Left lung (tissue), 10 donors: ENCODE results near the gene BRPF1. TPM values are rescaled to one million over a fixed set of nuclear protein-coding genes. Genes with fewer than 3 reads are reported as not detected.

Experiments
- ATAC-seq: fragments of 200-7000 bp; cut with Tn5 transposase; one replicate; pipeline ENCODE4 v1.9.1; 2020; ENCODE audit warnings: moderate library complexity
- DNase-seq, 4 donors: peaks; one replicate each; pipeline ENCODE4 v3.0.0-alpha.2; 2013 to 2020
- H3K27ac ChIP-seq, 2 donors: fragments of 200-600 bp; sonication (generic) in 1 of 2; one replicate each; pipeline versions ENCODE4 v1.5.0 to v1.8.0; 2020 to 2021
- H3K27me3 ChIP-seq, 2 donors: fragments of 200-600 bp; sonication (generic) in 1 of 2; one replicate each; pipeline versions ENCODE4 v1.5.0 to v1.8.0; 2020 to 2021
- H3K36me3 ChIP-seq, 2 donors: fragments of 200-600 bp; sonication (generic) in 1 of 2; one replicate each; pipeline versions ENCODE4 v1.5.0 to v1.8.0; 2020 to 2021
- H3K4me1 ChIP-seq, 2 donors: fragments of 200-600 bp; one replicate each; pipeline ENCODE4 v1.8.0; 2021
- H3K4me3 ChIP-seq, 2 donors: fragments of 200-600 bp; sonication (generic) in 1 of 2; one replicate each; pipeline versions ENCODE4 v1.5.0 to v1.8.0; 2020 to 2021; ENCODE audit warnings: mild to moderate bottlenecking in 1 of 2
- H3K9me3 ChIP-seq, 2 donors: fragments of 200-600 bp; sonication (generic) in 1 of 2; one replicate each; pipeline versions ENCODE4 v1.5.0 to v1.8.0; 2020 to 2021
- CTCF ChIP-seq, 2 donors: fragments of 200-600 bp; sonication (generic) in 1 of 2; IDR thresholded peaks; one replicate each; pipeline versions ENCODE4 v1.5.0 to v1.8.0; 2021; ENCODE audit warnings: antibody characterized with exemption in 2 of 2
- intact Hi-C, 2 donors: fragments of 100-400 bp; cut with DNase I; formaldehyde crosslinking; loops; one replicate each; pipeline versions ENCODE4 v1.11.2 to v1.14.2; 2022
- polyA plus RNA-seq, 6 donors: library from polyadenylated mRNA; unstranded; fragments of 120-200 nt; gene quantifications; one replicate each; pipeline ENCODE4 v1.2.1, GENCODE V29; 2013; ENCODE audit not compliant: insufficient read length in 6 of 6
- total RNA-seq, 2 donors: library from RNA; stranded (reverse); fragmentation: NEBNext Ultra II Directional; extraction: Animal tissue kit (Norgen Biotek cat#: 25700); gene quantifications; one replicate each; pipeline ENCODE4 v1.2.1, GENCODE V29; 2021
- donor health status: DM: no; HTN: yes; CAD: no.
- donor health status: DM: no; HTN: no; CAD: no.

Gene BRPF1
- total and polyA plus RNA-seq, 8 donors = 15.2 to 24.1 (median 21.9) TPM

- H3K4me3 ChIP-seq = no peak overlapping the region
- DNase-seq (no peak), ATAC-seq (no peak)
- intact Hi-C loops = no loop called here
- H3K27ac ChIP-seq = no peak overlapping the region
- H3K27me3 ChIP-seq = no peaks in the 10 kb centered on the region
- no peaks in the 10 kb centered on the region for H3K9me3 ChIP-seq
- H3K4me1 ChIP-seq = no peaks in the 10 kb centered on the region
- no peak for TF ChIP-seq CTCF (IDR thresholded peaks at IDR 0.05)
- peaks cover 0 to 100% of the 10 kb centered on the region in 2 donors for H3K36me3 ChIP-seq
Observed at GRCh38 chr3:9695746-9696145, 35.8 kb upstream of the BRPF1 start.

GRCh38 chr3:9696480-9697220 is 34.9 kb upstream of the BRPF1 start:
- H3K4me1 ChIP-seq = no peaks in the 10 kb centered on the region
- intact Hi-C loops = no loop called here

DNA sequence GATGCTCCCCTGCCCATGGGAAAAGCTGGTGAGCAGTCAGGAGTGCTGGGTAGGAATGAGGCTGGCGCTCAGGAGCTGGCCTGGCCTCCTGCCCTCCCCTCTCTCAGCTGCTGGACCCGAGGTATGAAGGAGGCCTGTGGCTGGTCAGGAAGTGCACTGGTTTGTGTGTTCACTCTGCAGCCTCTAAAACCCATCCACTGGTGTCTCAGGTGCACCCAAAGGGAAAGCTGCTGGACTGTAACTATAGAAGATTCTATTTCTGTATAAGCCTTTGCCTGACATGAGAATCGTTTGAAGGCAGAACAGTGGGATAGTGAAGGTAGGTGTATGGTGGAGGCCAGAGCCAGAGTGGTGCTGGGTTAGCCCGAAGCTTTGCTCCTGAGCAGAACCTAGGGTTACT is 33.6 kb upstream of the BRPF1 start:
- Histone ChIP-seq H3K27me3 (peaks cover 0 to under 1% of the 10 kb centered on the region in 2 donors), H3K9me3 (no peaks in the 10 kb centered on the region), H3K36me3 (peaks cover 0 to 100% of the 10 kb centered on the region in 2 donors), H3K4me3 (no peak overlapping the region), H3K4me1 (no peaks in the 10 kb centered on the region), H3K27ac (no peak overlapping the region)
- intact Hi-C loops = no loop called here
- no peak for DNase-seq
- ATAC-seq = no peak
- TF ChIP-seq CTCF (IDR thresholded peaks at IDR 0.05) = no peak

More at GRCh38 chr3:9696480-9697220, 34.9 kb upstream of the BRPF1 start:
- no peak overlapping the region for H3K27ac ChIP-seq
- no peak overlapping the region for H3K4me3 ChIP-seq
- no peak for ATAC-seq
- no peaks in the 10 kb centered on the region for H3K27me3 ChIP-seq
- peaks cover 0 to 100% of the 10 kb centered on the region in 2 donors for H3K36me3 ChIP-seq
- H3K9me3 ChIP-seq = no peaks in the 10 kb centered on the region
- DNase-seq = no peak
- TF ChIP-seq CTCF (IDR thresholded peaks at IDR 0.05) = no peak

GRCh38 chr3:9698293-9698692 is 33.2 kb upstream of the BRPF1 start:
- no peak overlapping the region for H3K27ac ChIP-seq
- DNase-seq = no peak
- no peak for ATAC-seq
- H3K4me1 ChIP-seq = no peaks in the 10 kb centered on the region
- no peak overlapping the region for H3K4me3 ChIP-seq
- no peaks in the 10 kb centered on the region for H3K9me3 ChIP-seq
- intact Hi-C loops = no loop called here
- H3K36me3 ChIP-seq = peaks cover 0 to 100% of the 10 kb centered on the region in 2 donors
- H3K27me3 ChIP-seq = peaks cover 0 to 4% of the 10 kb centered on the region in 2 donors
- TF ChIP-seq CTCF (IDR thresholded peaks at IDR 0.05) = no peak

GRCh38 chr3:9700536-9700935 is 31.0 kb upstream of the BRPF1 start:
- TF ChIP-seq CTCF (IDR thresholded peaks at IDR 0.05) = no peak
- intact Hi-C loops = no loop called here
- H3K27me3 ChIP-seq = peaks cover 11 to 27% of the 10 kb centered on the region in 2 donors
- no peak for DNase-seq
- ATAC-seq = no peak
- H3K4me3 ChIP-seq = no peak overlapping the region
- peaks cover 10 to 15% of the 10 kb centered on the region in 2 donors for H3K4me1 ChIP-seq
- no peak overlapping the region for H3K27ac ChIP-seq
- peaks cover 0 to 79% of the 10 kb centered on the region in 2 donors for H3K36me3 ChIP-seq
- no peaks in the 10 kb centered on the region for H3K9me3 ChIP-seq
